Esophagus squamous epithelium (tissue), 4 donors: Measurements from ENCODE around the gene ULK4.

Experiments
- CTCF ChIP-seq, 6 experiments: fragments of 450-650 bp in 4 of 6; fragments of 200-600 bp in 2 of 6; sonication (generic) in 2 of 6; IDR thresholded peaks; one replicate each; pipeline ENCODE4 v1.5.1; 2016 to 2019; ENCODE audit warnings: antibody characterized with exemption in 6 of 6, mild to moderate bottlenecking in 4 of 6, moderate library complexity in 4 of 6
- POLR2A ChIP-seq, 4 donors: fragments of 450-650 bp; IDR thresholded peaks; one replicate each; pipeline ENCODE4 v1.6.1; 2017; ENCODE audit warnings: antibody characterized with exemption in 4 of 4, mild to moderate bottlenecking in 4 of 4, moderate library complexity in 3 of 4

GRCh38 chr3:41863024-41863423 lies 98.9 kb downstream of the ULK4 start:
- peak in 1 of 6 experiments; percentile 43 for TF ChIP-seq CTCF (IDR thresholded peaks at IDR 0.05)
- no peak for TF ChIP-seq POLR2A (IDR thresholded peaks at IDR 0.05)
